CD4-positive, alpha-beta T cell treated with Interleukin-6 for 4 hours (primary cell): ENCODE results near the gene NEB.
A peak's percentile ranks its signal among the peaks of the same experiment; 100 is the strongest.

Source experiments
- DNase-seq: peaks from one replicate; pipeline ENCODE4 v3.0.0-alpha.2; 2020; ENCODE audit warnings: mixed read lengths

Gene NEB

GRCh38 chr2:151465771-151466170, 268.5 kb downstream of the NEB start:
- DNase-seq = no peak

- no peak for DNase-seq
These were observed 274.9 kb downstream of the NEB start for GRCh38 chr2:151459358-151459757.

GRCh38 chr2:151439127-151439526, 295.1 kb downstream of the NEB start:
- DNase-seq = no peak

- no peak for DNase-seq
These were observed 295.8 kb downstream of the NEB start for GRCh38 chr2:151438506-151438905.

- DNase-seq = peak; percentile 43
These were observed 296.6 kb downstream of the NEB start for GRCh38 chr2:151437630-151438029.
